Measurements from ENCODE around the gene DTNA. TPM values are rescaled to one million over a fixed set of nuclear protein-coding genes. Genes with fewer than 3 reads are reported as not detected.
"Not testable (repeated sequence)": the region's sequence is repeated elsewhere in the genome, so short reads cannot be mapped to it uniquely, and the experiment has no call there.

Gene DTNA
- total RNA-seq, 2 donors from 2014 or later, result 10.7 to 76.2 TPM

- TF ChIP-seq POLR2A (IDR thresholded peaks at IDR 0.05) (no peak), CTCF (IDR thresholded peaks at IDR 0.05) (no peak), POLR2AphosphoS5 (IDR thresholded peaks at IDR 0.05) (no peak)
- Histone ChIP-seq H3K4me1 (replicated peaks) (no peaks in the 10 kb centered on the region), H3K27ac (no peak overlapping the region), H3K4me3 (no peak overlapping the region), H3K36me3 (no peaks in the 10 kb centered on the region), H3K27me3 (replicated peaks; ENCODE audit: insufficient read depth) (no peaks in the 10 kb centered on the region), H3K9me3 (no peaks in the 10 kb centered on the region)
- 73% methylated on average over 2 of the region's 2 CpGs for WGBS
- no peak for DNase-seq (ENCODE audit: low spot score)
- intact Hi-C loops (cut with DNase I), result no loop called here
Observed at GRCh38 chr18:34911081-34911480, 201.0 kb downstream of the DTNA start.

GRCh38 chr18:34911661-34912384, 201.7 kb downstream of the DTNA start:
- no peaks in the 10 kb centered on the region for H3K27me3 ChIP-seq (replicated peaks; ENCODE audit: insufficient read depth)
- no peak overlapping the region for H3K27ac ChIP-seq
- no peaks in the 10 kb centered on the region for H3K4me1 ChIP-seq (replicated peaks)
- intact Hi-C loops (cut with DNase I), result no loop called here
- no peaks in the 10 kb centered on the region for H3K9me3 ChIP-seq
- DNase-seq (ENCODE audit: low spot score), result no peak
- 51% methylated on average over 3 of the region's 3 CpGs for WGBS
- TF ChIP-seq CTCF (IDR thresholded peaks at IDR 0.05) (no peak), POLR2A (IDR thresholded peaks at IDR 0.05) (no peak), POLR2AphosphoS5 (IDR thresholded peaks at IDR 0.05) (no peak)
- H3K36me3 ChIP-seq, result no peaks in the 10 kb centered on the region
- H3K4me3 ChIP-seq, result no peak overlapping the region

- intact Hi-C loops (cut with DNase I), result no loop called here
- Histone ChIP-seq H3K27ac (no peak overlapping the region), H3K27me3 (replicated peaks; ENCODE audit: insufficient read depth) (no peaks in the 10 kb centered on the region), H3K9me3 (no peaks in the 10 kb centered on the region), H3K4me3 (no peak overlapping the region), H3K36me3 (no peaks in the 10 kb centered on the region), H3K4me1 (replicated peaks) (no peaks in the 10 kb centered on the region)
- DNase-seq (ENCODE audit: low spot score), result no peak
- no peak for TF ChIP-seq CTCF (IDR thresholded peaks at IDR 0.05)
- TF ChIP-seq POLR2AphosphoS5 (IDR thresholded peaks at IDR 0.05), result no peak
- TF ChIP-seq POLR2A (IDR thresholded peaks at IDR 0.05), result no peak
- WGBS, result 50% methylated on average over 4 of the region's 4 CpGs
Observed at GRCh38 chr18:34913837-34914661, 204.0 kb downstream of the DTNA start.

- Histone ChIP-seq H3K36me3 (no peaks in the 10 kb centered on the region), H3K9me3 (no peaks in the 10 kb centered on the region), H3K27me3 (replicated peaks; ENCODE audit: insufficient read depth) (no peaks in the 10 kb centered on the region), H3K4me1 (replicated peaks) (no peaks in the 10 kb centered on the region), H3K27ac (no peak overlapping the region), H3K4me3 (no peak overlapping the region)
- WGBS, result 74% methylated on average over 3 of the region's 3 CpGs
- no peak for TF ChIP-seq POLR2AphosphoS5 (IDR thresholded peaks at IDR 0.05)
- TF ChIP-seq CTCF (IDR thresholded peaks at IDR 0.05), result no peak
- no peak for TF ChIP-seq POLR2A (IDR thresholded peaks at IDR 0.05)
- DNase-seq (ENCODE audit: low spot score), result no peak
- intact Hi-C loops (cut with DNase I), result no loop called here
Observed at GRCh38 chr18:34915046-34915445, 204.9 kb downstream of the DTNA start.

GRCh38 chr18:34916539-34916938, 206.4 kb downstream of the DTNA start:
- H3K4me3 ChIP-seq; H3K9me3 ChIP-seq; H3K27ac ChIP-seq; intact Hi-C loops (cut with DNase I); H3K27me3 ChIP-seq (replicated peaks; ENCODE audit: insufficient read depth); H3K36me3 ChIP-seq; H3K4me1 ChIP-seq (replicated peaks); DNase-seq (ENCODE audit: low spot score): not testable (repeated sequence)
- WGBS, result 96% methylated on average over 7 of the region's 7 CpGs

Measured in prostate gland (tissue), 2 donors.